G401.6 (cell line): ENCODE measurements around the gene SPRYD4.

Experiments used
- FAIRE-seq: peaks from 2 replicates; lab custom pipeline; 2012; peaks lifted over from hg19 to GRCh38; lab: Jason Lieb, UNC

SPRYD4 gene

DNA sequence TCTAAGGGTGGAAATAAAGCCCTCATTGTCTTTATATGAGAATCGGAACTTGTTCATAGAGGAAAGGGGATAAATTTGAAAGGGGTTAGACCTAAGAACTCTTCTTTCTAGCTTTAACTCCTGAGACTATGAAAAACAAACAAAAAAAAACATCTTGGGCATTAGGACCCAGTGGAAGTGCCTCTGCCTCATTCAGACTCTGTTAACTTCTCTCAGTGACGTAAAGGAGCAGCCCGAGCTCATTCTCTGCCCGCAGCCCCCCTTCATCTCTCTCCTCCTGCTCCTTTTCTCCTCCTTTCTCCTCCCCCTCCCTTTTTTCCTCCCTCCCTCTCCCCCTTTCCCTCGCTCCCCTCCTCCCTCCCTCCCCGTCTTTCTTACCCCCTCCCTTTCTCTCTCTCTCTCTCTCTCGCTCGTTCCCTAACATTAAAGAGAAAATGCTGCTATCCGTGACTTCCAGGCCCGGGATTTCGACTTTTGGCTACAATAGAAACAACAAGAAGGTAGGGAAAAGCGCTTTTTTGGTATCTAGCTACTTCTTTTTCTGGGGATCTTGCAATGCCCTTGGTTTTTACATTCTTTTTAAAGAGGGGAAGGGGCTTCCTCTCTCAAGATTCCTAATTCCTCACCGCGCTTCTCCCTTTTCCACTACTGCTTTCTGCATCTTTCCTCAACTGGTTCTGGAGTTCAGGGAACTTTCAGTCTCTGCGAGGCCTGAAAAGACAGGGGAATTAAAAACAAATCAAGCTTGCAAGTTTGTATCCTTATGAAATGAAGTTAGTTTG is 53.4 kb downstream of the SPRYD4 start, which contains the start of gene RBMS2:
TSS of gene RBMS2 (plus strand) at position 231 of the 782 bp plus-strand sequence. CDS start at position 435, 204 bp downstream.
- FAIRE-seq, result peak; percentile 97

DNA sequence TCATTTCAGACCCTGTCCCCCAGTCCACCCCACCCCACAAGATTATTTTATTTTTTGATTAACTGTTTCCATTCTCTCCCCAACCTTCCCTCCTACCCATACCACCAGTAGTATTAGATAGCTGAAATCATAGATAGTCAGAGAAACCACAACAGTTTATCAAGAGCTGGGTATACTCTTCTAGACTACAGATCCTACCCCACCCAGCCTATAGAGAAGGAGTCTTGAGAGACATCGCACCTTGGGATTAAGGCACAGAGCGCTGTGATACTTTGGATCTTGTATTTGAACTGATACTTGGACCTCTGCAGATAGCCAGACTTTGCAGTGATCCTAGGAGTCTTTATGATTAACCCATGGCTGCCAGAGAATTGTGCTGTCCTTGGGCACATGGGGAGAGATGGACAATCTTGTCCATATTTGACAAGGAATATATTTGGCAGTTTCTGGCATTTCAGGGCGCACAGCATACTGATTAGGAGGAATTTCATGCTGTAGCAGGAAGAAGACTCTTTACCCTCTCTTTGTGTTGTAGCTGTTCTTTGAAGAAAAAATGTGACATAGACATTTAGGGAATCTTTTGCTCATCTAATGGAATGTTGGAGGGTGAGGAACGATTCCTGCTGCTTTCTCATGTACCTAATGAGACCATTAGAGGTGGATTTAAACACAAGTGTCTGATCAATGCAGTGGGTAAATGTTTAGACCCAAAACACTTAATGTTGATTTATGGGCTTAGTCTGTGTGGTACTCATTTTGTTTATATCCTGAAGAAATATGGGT is 54.2 kb downstream of the SPRYD4 start:
- FAIRE-seq, result no peak

DNA sequence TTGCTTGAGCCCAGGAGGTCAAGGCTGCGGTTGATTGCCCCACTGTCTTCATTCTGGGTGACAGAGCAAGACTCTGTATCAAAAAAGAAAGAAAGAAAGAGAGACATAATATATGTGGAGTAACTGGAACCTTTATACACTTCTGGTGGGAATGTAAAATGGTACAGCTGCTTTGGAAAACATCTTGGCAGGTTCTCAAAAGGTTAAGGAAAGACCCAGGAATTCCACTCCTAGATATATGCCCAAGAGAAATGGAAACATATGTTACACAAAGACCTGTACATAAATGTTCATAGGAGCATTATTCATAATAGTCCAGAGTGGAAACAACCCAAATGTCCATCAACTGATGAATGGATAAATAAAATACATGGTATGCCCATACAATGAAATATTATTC is 60.5 kb downstream of the SPRYD4 start:
- no peak for FAIRE-seq
